ENCODE results near the gene ITIH1.

The ITIH1 gene

GRCh38 chr3:52791366-52791765 is 14.0 kb downstream of the ITIH1 start:
- no peak for DNase-seq

GRCh38 chr3:52791928-52792327 is 14.5 kb downstream of the ITIH1 start:
- DNase-seq: no peak

GRCh38 chr3:52792413-52792812 is 15.0 kb downstream of the ITIH1 start:
- DNase-seq: no peak

- DNase-seq: no peak
These were observed 15.7 kb downstream of the ITIH1 start for GRCh38 chr3:52792961-52793695.

GRCh38 chr3:52793702-52794611 is 16.6 kb downstream of the ITIH1 start:
- no peak for DNase-seq

GRCh38 chr3:52794612-52795099 is 17.3 kb downstream of the ITIH1 start, which contains the start of gene ITIH3:
Gene ITIH3 (plus strand): TSS chr3:52794796. CDS start chr3:52794804, 8 bp downstream.
- no peak for DNase-seq

- DNase-seq: no peak
These were observed 18.0 kb downstream of the ITIH1 start for GRCh38 chr3:52795298-52795900.

GRCh38 chr3:52796411-52796810 is 19.0 kb downstream of the ITIH1 start:
- no peak for DNase-seq

- no peak for DNase-seq
These were observed 21.1 kb downstream of the ITIH1 start for GRCh38 chr3:52798376-52798977.

GRCh38 chr3:52798978-52799476 is 21.6 kb downstream of the ITIH1 start:
- peak; percentile 36 for DNase-seq

GRCh38 chr3:52800079-52800478 is 22.7 kb downstream of the ITIH1 start:
- DNase-seq: no peak

GRCh38 chr3:52801839-52802238 is 24.4 kb downstream of the ITIH1 start:
- no peak for DNase-seq

- no peak for DNase-seq
These were observed 28.1 kb downstream of the ITIH1 start for GRCh38 chr3:52805270-52806039.

- no peak for DNase-seq
These were observed 31.8 kb downstream of the ITIH1 start for GRCh38 chr3:52809149-52809548.

GRCh38 chr3:52809662-52810377 is 32.4 kb downstream of the ITIH1 start:
- DNase-seq: peak; percentile 55

- no peak for DNase-seq
These were observed 33.5 kb downstream of the ITIH1 start for GRCh38 chr3:52810923-52811322.

- no peak for DNase-seq
These were observed 34.1 kb downstream of the ITIH1 start for GRCh38 chr3:52811452-52812011.

GRCh38 chr3:52813810-52814209 is 36.4 kb downstream of the ITIH1 start:
- no peak for DNase-seq

- no peak for DNase-seq
These were observed 38.8 kb downstream of the ITIH1 start for GRCh38 chr3:52816199-52816598.

- DNase-seq: no peak
These were observed 39.3 kb downstream of the ITIH1 start for GRCh38 chr3:52816654-52817053.

GRCh38 chr3:52817221-52817620 is 39.8 kb downstream of the ITIH1 start:
- DNase-seq: no peak
